ENCODE data around the gene E2F4.

DNA sequence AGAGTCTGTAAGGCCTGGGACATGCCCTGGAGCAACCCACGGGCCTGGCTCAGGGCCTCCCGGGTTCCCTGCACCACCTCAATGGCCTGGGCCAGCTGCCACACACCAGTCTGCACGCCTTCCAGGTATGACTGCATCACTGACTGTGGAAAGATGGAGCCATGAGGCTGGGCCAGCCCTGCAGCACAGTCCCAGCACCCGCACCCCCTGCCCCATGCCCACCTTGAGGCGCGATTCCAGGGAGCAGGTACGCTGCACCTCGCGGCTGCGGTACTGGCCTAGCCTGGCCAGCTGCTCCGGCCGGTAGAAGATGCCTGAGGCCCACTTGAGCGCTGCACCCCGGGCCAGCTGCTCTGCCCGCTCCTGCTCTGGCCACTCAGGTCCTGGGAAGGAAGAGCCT, 3.2 kb upstream of the E2F4 start:
- TF ChIP-seq CTCF (conservative IDR thresholded peaks at IDR 0.05; ENCODE audit: low read depth, low read length) (no peak), EZH2 (IDR thresholded peaks at IDR 0.05; ENCODE audit: borderline replicate concordance, low read depth, low read length, poor library complexity, severe bottlenecking) (no peak)

All from A673 (cell line).